Upper lobe of left lung (tissue), 4 donors: ENCODE data around the gene METRN.

ENCODE experiments used
- CTCF ChIP-seq, 6 experiments: fragments of 450-650 bp in 4 of 6; fragments of 200-600 bp in 2 of 6; sonication (generic) in 2 of 6; IDR thresholded peaks; one replicate each; pipeline ENCODE4 v1.5.1; 2016 to 2019; ENCODE audit warnings: antibody characterized with exemption in 6 of 6
- EP300 ChIP-seq, 4 donors: sonication (generic); formaldehyde crosslinking; IDR thresholded peaks; one replicate each; pipeline ENCODE4 v1.5.1; 2017; ENCODE audit warnings: antibody characterized with exemption in 4 of 4, control low read depth in 2 of 4

GRCh38 chr16:694863-695354 is 20.0 kb upstream of the METRN start:
- no peak for TF ChIP-seq CTCF (IDR thresholded peaks at IDR 0.05)
- TF ChIP-seq EP300 (IDR thresholded peaks at IDR 0.05), result no peak
